ENCODE data around the gene DCC.

The DCC gene

GRCh38 chr18:52518086-52518485, 178.1 kb downstream of the DCC start:
- H3K4me3 ChIP-seq (ENCODE audit: low read depth, low read length) = no peak overlapping the region
- in situ Hi-C loops (cut with HindIII; ENCODE audit: low sequenced_read_pairs) = no loop called here
- no peak for DNase-seq (ENCODE audit: low read depth, low spot score)
- no peak for TF ChIP-seq CTCF (IDR thresholded peaks at IDR 0.05; ENCODE audit: low read depth, low read length)

GRCh38 chr18:52519021-52519420, 179.0 kb downstream of the DCC start:
- H3K4me3 ChIP-seq (ENCODE audit: low read depth, low read length) = no peak overlapping the region
- TF ChIP-seq CTCF (IDR thresholded peaks at IDR 0.05; ENCODE audit: low read depth, low read length) = no peak
- in situ Hi-C loops (cut with HindIII; ENCODE audit: low sequenced_read_pairs) = no loop called here
- DNase-seq (ENCODE audit: low read depth, low spot score) = no peak

GRCh38 chr18:52523566-52523965, 183.6 kb downstream of the DCC start:
- H3K4me3 ChIP-seq (ENCODE audit: low read depth, low read length) = no peak overlapping the region
- in situ Hi-C loops (cut with HindIII; ENCODE audit: low sequenced_read_pairs) = no loop called here
- no peak for TF ChIP-seq CTCF (IDR thresholded peaks at IDR 0.05; ENCODE audit: low read depth, low read length)
- no peak for DNase-seq (ENCODE audit: low read depth, low spot score)

- no peak for TF ChIP-seq CTCF (IDR thresholded peaks at IDR 0.05; ENCODE audit: low read depth, low read length)
Measured at GRCh38 chr18:52531836-52532235, 191.8 kb downstream of the DCC start.

GRCh38 chr18:52536039-52536438, 196.0 kb downstream of the DCC start:
- in situ Hi-C loops (cut with HindIII; ENCODE audit: low sequenced_read_pairs) = no loop called here
- no peak for DNase-seq (ENCODE audit: low read depth, low spot score)
- H3K4me3 ChIP-seq (ENCODE audit: low read depth, low read length) = no peak overlapping the region
- TF ChIP-seq CTCF (IDR thresholded peaks at IDR 0.05; ENCODE audit: low read depth, low read length) = no peak

More at GRCh38 chr18:52531836-52532235, 191.8 kb downstream of the DCC start:
- H3K4me3 ChIP-seq (ENCODE audit: low read depth, low read length) = no peak overlapping the region
- no peak for DNase-seq (ENCODE audit: low read depth, low spot score)
- in situ Hi-C loops (cut with HindIII; ENCODE audit: low sequenced_read_pairs) = no loop called here

GRCh38 chr18:52537261-52537660, 197.3 kb downstream of the DCC start:
- in situ Hi-C loops (cut with HindIII; ENCODE audit: low sequenced_read_pairs) = no loop called here
- no peak for TF ChIP-seq CTCF (IDR thresholded peaks at IDR 0.05; ENCODE audit: low read depth, low read length)
- no peak overlapping the region for H3K4me3 ChIP-seq (ENCODE audit: low read depth, low read length)
- no peak for DNase-seq (ENCODE audit: low read depth, low spot score)

GRCh38 chr18:52541056-52541455, 201.1 kb downstream of the DCC start:
- no peak for TF ChIP-seq CTCF (IDR thresholded peaks at IDR 0.05; ENCODE audit: low read depth, low read length)
- in situ Hi-C loops (cut with HindIII; ENCODE audit: low sequenced_read_pairs) = no loop called here
- DNase-seq (ENCODE audit: low read depth, low spot score) = no peak
- no peak overlapping the region for H3K4me3 ChIP-seq (ENCODE audit: low read depth, low read length)
